ENCODE measurements around the gene CAMSAP1.

DNA sequence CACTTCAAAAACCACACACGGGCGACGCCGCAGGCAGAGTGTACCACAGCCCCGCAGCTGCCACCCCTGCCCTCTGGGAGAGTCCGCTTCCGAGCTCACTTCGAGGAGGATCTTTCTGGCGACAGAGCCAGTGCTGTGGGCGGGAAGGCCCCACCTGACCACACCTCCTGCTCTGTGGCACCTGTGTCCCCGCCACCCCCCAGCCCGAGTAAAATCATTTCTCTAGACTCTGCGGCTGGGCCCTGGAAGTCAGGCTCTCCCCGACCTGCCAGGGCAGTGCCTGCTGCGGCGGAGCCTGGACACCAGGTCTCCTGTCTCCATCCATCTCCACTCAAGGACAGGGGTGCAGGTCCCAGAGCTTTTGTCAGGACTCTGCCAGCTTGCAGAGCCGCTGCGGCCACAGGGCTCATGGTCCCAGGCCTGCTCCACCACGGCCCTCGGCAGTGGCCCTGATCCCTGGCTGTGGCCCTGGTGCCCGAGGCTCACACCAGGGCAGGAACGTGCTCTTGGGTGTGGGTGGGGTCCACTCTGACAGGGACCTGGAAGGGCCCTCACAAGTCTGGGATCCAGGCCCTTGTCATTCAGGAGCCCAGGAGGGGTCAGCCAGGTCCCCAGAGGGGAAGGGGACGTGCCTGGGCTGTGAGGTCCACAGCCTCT lies 20.9 kb upstream of the CAMSAP1 start:
- TF ChIP-seq, protein P1, sequence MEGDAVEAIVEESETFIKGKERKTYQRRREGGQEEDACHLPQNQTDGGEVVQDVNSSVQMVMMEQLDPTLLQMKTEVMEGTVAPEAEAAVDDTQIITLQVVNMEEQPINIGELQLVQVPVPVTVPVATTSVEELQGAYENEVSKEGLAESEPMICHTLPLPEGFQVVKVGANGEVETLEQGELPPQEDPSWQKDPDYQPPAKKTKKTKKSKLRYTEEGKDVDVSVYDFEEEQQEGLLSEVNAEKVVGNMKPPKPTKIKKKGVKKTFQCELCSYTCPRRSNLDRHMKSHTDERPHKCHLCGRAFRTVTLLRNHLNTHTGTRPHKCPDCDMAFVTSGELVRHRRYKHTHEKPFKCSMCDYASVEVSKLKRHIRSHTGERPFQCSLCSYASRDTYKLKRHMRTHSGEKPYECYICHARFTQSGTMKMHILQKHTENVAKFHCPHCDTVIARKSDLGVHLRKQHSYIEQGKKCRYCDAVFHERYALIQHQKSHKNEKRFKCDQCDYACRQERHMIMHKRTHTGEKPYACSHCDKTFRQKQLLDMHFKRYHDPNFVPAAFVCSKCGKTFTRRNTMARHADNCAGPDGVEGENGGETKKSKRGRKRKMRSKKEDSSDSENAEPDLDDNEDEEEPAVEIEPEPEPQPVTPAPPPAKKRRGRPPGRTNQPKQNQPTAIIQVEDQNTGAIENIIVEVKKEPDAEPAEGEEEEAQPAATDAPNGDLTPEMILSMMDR (IDR thresholded peaks at IDR 0.05), result no peak
- TF ChIP-seq POLR2AphosphoS5 (IDR thresholded peaks at IDR 0.05; ENCODE audit: low read depth, low read length), result no peak
- TF ChIP-seq, protein P2, sequence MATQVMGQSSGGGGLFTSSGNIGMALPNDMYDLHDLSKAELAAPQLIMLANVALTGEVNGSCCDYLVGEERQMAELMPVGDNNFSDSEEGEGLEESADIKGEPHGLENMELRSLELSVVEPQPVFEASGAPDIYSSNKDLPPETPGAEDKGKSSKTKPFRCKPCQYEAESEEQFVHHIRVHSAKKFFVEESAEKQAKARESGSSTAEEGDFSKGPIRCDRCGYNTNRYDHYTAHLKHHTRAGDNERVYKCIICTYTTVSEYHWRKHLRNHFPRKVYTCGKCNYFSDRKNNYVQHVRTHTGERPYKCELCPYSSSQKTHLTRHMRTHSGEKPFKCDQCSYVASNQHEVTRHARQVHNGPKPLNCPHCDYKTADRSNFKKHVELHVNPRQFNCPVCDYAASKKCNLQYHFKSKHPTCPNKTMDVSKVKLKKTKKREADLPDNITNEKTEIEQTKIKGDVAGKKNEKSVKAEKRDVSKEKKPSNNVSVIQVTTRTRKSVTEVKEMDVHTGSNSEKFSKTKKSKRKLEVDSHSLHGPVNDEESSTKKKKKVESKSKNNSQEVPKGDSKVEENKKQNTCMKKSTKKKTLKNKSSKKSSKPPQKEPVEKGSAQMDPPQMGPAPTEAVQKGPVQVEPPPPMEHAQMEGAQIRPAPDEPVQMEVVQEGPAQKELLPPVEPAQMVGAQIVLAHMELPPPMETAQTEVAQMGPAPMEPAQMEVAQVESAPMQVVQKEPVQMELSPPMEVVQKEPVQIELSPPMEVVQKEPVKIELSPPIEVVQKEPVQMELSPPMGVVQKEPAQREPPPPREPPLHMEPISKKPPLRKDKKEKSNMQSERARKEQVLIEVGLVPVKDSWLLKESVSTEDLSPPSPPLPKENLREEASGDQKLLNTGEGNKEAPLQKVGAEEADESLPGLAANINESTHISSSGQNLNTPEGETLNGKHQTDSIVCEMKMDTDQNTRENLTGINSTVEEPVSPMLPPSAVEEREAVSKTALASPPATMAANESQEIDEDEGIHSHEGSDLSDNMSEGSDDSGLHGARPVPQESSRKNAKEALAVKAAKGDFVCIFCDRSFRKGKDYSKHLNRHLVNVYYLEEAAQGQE (IDR thresholded peaks at IDR 0.05; ENCODE audit: insufficient read depth in 1 of 2, low read depth in 2 of 2, low read length in 1 of 2), result no peak
- TF ChIP-seq TCF7L2 (IDR thresholded peaks at IDR 0.05; ENCODE audit: low read depth, low read length), result no peak
